SK-N-SH treated with all-trans-retinoic acid at 6 μM for 48 hours (cell line): ENCODE data around the gene SYNDIG1.

ENCODE experiments used
- ISL1 ChIP-seq: fragments of 250-450 bp; sonication (Bioruptor Pico); IDR thresholded peaks from 2 replicates; pipeline ENCODE4 v2.1.2; 2022; ENCODE audit warnings: mild to moderate bottlenecking, moderate library complexity
- POU6F1 ChIP-seq: fragments of 250-450 bp; sonication (Bioruptor Pico); IDR thresholded peaks from 2 replicates; pipeline ENCODE4 v1.8.0; 2021; ENCODE audit warnings: low read depth, mild to moderate bottlenecking, moderate library complexity, borderline replicate concordance
- RARB ChIP-seq: fragments of 250-450 bp; sonication (Bioruptor Pico); IDR thresholded peaks from 2 replicates; pipeline ENCODE4 v1.8.0; 2021; ENCODE audit warnings: mild to moderate bottlenecking, moderate library complexity
- TCF4 ChIP-seq: fragments of 250-450 bp; sonication (Bioruptor Pico); IDR thresholded peaks from 2 replicates; pipeline ENCODE4 v1.8.0; 2021; ENCODE audit warnings: mild to moderate bottlenecking, moderate library complexity, borderline replicate concordance
- TOX ChIP-seq: fragments of 250-450 bp; sonication (Bioruptor Pico); IDR thresholded peaks from 2 replicates; pipeline ENCODE4 v1.8.0; 2021; ENCODE audit warnings: mild to moderate bottlenecking, moderate library complexity, borderline replicate concordance
- ZC3H10 ChIP-seq: fragments of 250-450 bp; sonication (Bioruptor Pico); IDR thresholded peaks from 2 replicates; pipeline ENCODE4 v1.5.1; 2021; ENCODE audit warnings: mild to moderate bottlenecking, moderate library complexity
- ZFP3 ChIP-seq: fragments of 250-450 bp; sonication (Bioruptor Pico); IDR thresholded peaks from 2 replicates; pipeline ENCODE4 v1.5.0; 2020; ENCODE audit warnings: mild to moderate bottlenecking, moderate library complexity
- ZFP30 ChIP-seq: fragments of 450-650 bp; formaldehyde crosslinking; IDR thresholded peaks from 2 replicates; pipeline ENCODE4 v1.5.0; 2022; ENCODE audit warnings: mild to moderate bottlenecking, moderate library complexity
- ZNF8 ChIP-seq: fragments of 450-650 bp; formaldehyde crosslinking; IDR thresholded peaks from 2 replicates; pipeline ENCODE4 v1.5.0; 2020; ENCODE audit warnings: mild to moderate bottlenecking, moderate library complexity

DNA sequence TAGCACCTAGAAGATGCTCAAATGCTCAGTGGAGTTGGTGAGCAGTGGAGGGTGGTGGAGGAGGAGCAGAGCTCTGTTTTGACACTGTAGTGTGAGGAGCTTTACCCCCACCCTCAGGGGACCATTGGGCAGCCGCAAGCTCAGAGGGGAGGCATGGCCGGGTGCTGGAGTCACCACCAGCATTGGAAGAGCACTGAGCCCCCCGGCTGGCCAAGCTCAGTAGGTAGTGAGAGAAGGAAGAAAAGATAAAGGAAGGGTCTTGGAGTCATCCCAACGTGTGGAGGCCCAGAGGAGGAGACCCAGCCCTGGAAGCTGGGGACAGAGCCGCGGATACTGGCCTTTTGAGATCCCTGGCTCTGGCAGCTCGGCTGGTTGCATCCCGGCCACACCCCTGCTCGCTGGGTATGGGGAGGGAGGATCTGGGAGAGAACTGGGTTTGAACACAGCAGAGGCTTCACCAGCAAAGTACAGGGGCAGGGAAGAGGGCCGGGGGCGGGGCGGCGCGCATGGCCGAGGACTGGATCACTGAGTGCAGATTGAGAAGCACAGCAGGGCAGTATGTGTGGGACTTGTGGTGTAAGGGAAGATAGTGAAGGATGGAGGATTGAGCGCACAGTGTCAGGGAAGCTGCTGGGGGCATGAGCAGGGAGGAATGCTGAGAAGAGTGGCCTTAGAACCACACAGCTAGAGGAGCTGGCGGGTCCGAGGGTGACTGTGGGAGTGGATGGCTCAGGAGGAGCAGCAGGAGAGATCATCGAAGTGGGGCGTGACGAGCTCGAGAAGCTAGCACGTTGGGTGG, 24.4 kb downstream of the SYNDIG1 start:
- TF ChIP-seq ISL1 (no peak), TOX (CRISPR knock-in tag) (no peak), ZFP30 (CRISPR knock-in tag) (no peak), POU6F1 (CRISPR knock-in tag) (no peak), TCF4 (CRISPR knock-in tag) (no peak), ZFP3 (CRISPR knock-in tag) (no peak), ZC3H10 (CRISPR knock-in tag) (no peak), ZNF8 (CRISPR knock-in tag) (no peak), RARB (CRISPR knock-in tag) (no peak)
